ENCODE results near the gene NFE2L2.
"Not testable (repeated sequence)": the region's sequence is repeated elsewhere in the genome, so short reads cannot be mapped to it uniquely, and the experiment has no call there.

The NFE2L2 gene

GRCh38 chr2:177279847-177280246 lies 15.3 kb upstream of the NFE2L2 start:
- no peak for DNase-seq

GRCh38 chr2:177275743-177276055 lies 11.2 kb upstream of the NFE2L2 start:
- DNase-seq, result no peak

- DNase-seq, result peak; percentile 39
Observed at GRCh38 chr2:177275040-177275742, 10.7 kb upstream of the NFE2L2 start.

DNA sequence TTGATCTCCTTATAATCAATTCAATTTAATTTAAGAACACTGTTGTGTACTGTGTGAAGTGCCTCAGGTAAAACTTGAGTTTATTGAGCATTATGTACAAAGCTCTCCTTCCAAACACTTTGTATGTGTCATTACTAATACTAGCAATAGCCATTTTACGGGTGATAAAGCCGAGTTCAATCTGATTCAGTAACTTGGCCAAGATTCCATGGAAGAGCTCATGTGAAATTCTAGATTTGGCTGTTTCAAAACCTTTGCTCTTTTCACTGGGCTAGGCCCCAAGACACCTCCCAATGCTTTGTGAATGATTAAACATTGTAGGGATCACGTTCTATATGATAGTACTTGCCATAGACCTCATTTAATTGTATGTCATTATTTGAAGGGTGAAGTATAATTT lies 8.9 kb upstream of the NFE2L2 start:
- DNase-seq, result no peak

DNA sequence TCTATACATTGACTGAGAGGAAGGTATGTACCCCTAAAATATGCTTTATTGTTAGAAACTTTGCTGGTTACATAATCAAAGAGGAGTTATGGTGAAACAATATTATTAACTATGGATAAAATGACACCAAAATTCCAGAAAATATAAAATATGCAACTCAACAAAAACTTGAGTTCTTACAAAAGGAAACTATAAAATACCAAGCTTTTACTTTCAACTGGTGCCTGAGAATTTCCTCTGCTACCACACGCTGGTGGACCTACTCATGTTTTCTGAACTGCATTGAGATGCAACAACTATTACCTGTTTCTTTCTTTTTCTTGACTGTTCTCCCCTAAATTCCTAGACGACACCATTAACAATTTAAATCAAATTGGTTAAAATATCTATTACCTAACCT lies 8.2 kb upstream of the NFE2L2 start:
- no peak for DNase-seq

DNA sequence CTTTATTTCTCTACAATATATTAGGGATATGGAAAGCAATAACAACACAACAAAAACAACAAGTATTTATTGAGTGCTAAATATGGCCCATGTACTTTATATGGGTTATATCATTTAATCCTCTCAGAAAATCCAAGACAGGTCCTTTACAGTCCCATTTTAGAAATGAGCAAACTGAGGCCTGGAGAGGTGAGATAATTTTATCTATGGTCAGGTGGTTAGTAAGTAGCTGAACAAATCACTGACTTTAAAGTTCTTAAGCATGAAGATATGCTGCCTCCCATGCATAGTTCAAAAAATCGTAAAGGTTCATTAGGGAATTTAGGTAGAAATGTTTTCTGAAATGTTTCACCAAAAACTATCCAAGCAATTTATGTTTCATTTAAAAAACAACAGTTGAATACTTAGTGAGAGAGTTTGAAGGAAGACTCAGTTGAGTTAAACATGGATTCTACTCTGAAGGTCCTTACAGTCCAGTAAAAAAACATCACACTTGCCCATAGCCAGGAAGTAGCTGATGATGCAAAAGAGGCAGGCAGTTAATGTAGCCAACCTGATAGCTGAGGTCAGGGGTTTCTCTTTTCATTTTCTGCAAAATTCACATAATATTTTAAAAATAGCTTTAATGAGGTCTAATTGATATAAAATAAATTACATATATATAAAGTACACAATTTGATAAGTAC lies 7.6 kb upstream of the NFE2L2 start:
- DNase-seq, result no peak

GRCh38 chr2:177270531-177270930 lies 6.0 kb upstream of the NFE2L2 start:
- DNase-seq, result no peak

DNA sequence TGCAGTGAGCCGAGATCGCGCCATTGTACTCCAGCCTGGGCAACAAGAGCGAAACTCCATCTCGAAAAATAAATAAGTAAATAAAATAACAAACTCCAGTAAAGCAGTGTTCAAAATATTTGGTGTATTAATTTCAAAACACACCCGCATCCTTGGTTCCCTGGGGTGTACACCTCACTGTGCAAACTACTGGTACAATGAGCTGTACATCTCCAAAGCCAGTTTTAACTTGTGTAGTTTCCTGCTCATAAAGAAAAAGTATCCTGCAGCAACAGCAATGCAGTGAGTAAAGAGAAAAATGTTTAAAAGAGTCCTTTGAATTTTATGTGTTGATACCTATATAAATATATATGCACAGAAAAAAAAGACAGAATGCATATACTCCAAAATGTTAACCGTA lies 4.4 kb upstream of the NFE2L2 start:
- no peak for DNase-seq

DNA sequence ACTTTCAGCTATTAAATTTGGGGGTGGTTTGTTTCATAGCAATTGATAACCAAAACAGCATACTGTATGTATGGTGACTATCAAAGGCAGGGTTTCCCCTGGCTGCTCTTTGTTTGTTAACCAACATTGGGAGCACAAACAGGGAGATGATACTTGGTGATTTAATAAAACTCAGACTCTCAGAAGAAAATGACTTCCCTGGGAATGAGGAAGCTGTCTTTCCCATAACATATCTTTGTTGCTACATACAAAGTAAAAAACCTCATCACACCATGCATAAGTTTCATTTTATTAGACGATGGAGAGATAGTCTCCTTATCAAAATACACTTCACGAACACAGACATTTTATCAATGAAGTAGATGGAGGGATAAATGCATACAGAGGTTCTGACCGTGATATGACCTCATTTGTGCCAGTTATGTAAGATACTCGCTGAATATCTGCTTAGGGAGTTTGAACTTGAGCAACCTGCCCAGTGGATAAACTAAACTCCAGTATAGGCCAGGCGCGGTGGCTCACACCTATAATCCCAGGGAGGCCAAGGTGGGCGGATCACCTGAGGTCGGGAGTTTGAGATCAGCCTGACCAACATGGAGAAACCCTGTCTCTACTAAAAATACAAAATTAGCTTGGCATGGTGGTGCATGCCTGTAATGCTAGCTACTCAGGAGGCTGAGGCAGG lies 3.8 kb upstream of the NFE2L2 start:
- DNase-seq, result no peak

DNA sequence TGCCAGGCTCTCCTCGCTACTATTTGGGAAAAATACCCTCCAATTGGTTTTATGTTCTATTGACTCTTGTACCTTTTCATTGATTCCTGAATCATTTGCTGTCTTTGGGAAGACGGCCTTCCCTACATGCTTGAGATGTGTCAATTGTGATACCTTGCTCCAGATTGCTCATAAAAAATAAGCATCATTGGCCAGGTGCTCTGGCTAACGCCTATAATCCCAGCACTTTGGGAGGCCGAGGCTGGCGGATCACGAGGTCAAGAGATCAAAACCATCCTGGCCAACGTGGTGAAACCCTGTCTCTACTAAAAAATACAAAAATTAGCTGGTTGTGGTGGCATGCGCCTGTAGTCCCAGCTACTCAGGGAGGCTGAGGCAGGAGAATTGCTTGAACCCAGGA lies 2.4 kb upstream of the NFE2L2 start:
- not testable (repeated sequence) for DNase-seq

GRCh38 chr2:177265824-177266817 lies 1.6 kb upstream of the NFE2L2 start:
- DNase-seq, result peak; percentile 59

GRCh38 chr2:177264209-177264692 lies 276 bp downstream of the NFE2L2 start:
- no peak for DNase-seq

- DNase-seq, result peak; percentile 99
Observed at GRCh38 chr2:177263451-177264208, 897 bp downstream of the NFE2L2 start.

DNA sequence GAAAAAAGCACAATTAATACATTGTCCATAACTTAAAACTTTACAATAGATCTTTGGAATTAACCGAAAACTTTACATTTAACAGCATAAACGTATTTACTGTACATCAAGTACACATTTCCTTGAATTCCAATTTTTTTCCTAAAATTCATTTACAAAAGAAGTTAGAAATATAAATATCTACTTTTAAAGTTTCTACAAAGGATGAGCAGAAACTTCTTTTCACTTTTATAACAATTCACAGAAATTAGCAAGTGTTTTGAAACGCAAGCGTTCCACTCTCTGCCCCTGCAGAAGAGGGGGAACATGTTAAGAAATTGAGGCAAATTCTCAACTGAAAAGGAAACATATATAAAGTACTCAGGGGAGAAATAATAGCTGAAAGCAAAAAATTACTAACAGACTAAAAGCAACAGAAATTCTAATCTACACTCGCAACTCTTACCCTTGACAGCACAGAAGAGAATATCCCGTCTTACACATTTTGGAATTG lies 1.5 kb downstream of the NFE2L2 start:
- DNase-seq, result no peak

- no peak for DNase-seq
Observed at GRCh38 chr2:177262092-177262491, 2.4 kb downstream of the NFE2L2 start.

DNA sequence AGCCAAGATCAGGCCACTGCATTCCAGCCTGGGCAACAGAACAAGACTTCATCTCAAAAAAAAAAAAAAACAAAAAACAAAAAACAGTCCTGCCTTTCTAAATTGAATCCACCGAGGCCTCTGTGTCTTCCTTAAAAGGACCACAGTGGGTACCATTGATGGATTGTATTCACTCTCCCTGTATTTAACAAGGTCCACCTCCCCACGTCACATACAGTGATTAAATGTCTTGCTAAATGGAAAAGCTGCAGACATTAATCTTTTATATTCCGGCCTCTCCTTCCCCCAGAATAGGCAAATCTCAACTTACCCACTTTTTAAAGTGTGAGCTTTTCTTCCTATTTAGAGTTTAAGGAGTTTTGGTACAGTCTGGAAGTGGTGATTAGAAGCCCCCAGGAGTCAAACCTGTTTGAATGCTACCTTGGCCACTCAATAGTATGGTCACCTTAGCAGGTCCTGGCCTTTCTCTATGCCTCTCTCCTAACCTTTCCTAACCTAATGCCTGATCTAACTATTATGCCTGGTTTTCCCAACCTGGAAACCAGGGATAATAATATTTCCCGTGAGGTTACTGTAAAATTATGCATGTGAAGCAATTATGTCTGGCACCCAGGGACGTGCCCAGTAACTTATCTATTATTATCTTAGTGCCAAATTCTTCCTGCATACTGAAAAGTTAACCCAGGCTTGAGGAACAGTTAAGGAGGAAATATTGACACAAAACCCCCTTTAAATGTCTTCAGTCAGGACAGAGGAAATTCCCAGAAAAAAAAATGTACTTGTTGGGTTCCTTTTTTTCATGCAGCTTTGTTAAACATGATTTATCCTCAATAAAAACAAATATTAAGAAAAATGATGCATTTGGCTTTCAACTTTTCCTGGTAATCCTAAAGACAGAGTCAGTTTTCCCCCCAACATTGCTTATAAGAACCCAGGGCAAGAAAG lies 3.1 kb downstream of the NFE2L2 start:
- DNase-seq, result no peak

DNA sequence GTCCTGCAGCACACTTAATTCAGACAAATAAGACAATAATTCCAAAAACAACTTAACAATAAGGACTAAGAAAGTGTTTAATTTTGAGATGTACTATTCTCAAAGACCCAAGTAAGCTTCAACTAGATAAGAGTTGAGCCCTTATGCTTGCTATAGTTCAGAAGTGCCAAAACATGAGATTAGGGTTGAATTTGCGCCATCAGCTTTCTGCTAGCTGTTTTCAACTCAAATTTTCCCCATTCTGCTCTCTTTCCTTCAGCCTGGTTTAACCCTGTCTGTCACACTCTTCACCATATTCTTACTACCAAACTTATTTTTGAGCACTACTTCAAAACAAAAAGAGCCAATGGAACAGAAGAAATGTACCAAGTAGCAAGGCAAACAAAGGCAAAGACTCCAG lies 4.1 kb downstream of the NFE2L2 start:
- no peak for DNase-seq

DNA sequence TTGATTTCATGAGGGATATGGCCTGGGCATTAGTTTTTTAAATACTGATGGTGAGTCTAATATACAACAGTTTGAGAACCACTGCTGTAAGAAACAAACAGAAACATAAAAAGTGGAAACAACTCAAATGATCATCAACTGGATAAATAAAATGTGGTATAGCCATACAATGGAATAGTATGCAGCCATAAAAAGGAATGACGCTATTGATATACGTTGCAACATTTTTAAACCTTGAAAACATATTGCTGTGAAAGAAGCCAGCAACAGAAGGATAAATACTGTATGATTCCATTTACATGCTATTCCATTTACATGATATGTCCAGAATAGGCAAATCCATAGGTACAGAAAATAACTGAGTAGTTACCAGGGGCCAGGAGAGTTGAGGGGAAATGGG lies 6.5 kb downstream of the NFE2L2 start:
- DNase-seq, result no peak

- DNase-seq, result no peak
Observed at GRCh38 chr2:177257471-177257870, 7.1 kb downstream of the NFE2L2 start.

GRCh38 chr2:177256695-177257094 lies 7.8 kb downstream of the NFE2L2 start:
- DNase-seq, result no peak

DNA sequence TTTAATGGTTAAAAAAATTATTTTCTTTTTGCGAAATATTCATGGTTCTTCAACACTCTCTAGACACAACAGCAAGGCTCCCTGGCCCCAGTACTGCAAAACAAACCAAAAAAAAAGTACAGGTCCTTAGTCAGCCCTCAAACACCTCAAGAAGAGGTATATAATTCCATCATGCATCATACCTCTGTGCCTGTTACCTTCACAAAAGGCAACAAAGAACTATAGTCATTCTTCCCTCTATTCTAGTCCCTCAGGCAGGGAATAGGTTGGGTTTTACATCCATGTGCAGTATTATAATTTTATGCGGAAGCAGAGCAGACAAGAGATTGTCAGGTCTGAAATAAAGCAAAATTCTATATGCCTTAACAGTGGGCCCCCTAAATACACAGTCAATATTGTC lies 8.5 kb downstream of the NFE2L2 start:
- no peak for DNase-seq
